Peyer's patch (tissue), 4 donors: ENCODE measurements around the gene NFKBIZ.

Experiments used
- POLR2A ChIP-seq, 2 donors: fragments of 450-650 bp; IDR thresholded peaks; one replicate each; pipeline ENCODE4 v1.5.1; 2017; ENCODE audit warnings: antibody characterized with exemption in 2 of 2, mild to moderate bottlenecking in 2 of 2, moderate library complexity in 2 of 2
- TF ChIP-seq, protein P1 (sequence below), 6 experiments: fragments of 450-650 bp in 4 of 6; fragments of 200-600 bp in 2 of 6; sonication (generic) in 1 of 6; IDR thresholded peaks; one replicate each; pipeline ENCODE4 v1.5.1; 2017 to 2019; ENCODE audit warnings: antibody characterized with exemption in 6 of 6, mild to moderate bottlenecking in 3 of 6, moderate library complexity in 1 of 6

DNA sequence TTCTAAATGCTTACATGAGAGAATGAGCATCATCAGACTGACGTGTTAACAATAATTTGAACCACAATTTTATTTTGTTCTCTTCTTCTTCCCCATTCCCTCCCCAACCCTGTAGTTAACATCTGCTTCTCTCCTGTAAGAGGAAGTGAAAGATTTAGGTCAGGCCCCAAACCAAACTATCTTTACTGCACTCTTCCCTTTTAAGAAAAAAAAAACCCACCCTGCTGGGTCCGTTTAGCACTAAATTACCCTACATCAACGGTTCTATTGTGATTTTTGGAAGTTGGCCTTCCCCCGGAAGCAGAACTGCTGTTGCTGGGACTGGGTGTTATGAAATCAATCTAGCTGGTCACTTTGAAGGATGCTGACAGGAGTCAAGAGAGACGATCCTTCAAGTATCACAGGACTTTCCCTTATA lies 49.4 kb downstream of the NFKBIZ start:
- TF ChIP-seq, protein P1, sequence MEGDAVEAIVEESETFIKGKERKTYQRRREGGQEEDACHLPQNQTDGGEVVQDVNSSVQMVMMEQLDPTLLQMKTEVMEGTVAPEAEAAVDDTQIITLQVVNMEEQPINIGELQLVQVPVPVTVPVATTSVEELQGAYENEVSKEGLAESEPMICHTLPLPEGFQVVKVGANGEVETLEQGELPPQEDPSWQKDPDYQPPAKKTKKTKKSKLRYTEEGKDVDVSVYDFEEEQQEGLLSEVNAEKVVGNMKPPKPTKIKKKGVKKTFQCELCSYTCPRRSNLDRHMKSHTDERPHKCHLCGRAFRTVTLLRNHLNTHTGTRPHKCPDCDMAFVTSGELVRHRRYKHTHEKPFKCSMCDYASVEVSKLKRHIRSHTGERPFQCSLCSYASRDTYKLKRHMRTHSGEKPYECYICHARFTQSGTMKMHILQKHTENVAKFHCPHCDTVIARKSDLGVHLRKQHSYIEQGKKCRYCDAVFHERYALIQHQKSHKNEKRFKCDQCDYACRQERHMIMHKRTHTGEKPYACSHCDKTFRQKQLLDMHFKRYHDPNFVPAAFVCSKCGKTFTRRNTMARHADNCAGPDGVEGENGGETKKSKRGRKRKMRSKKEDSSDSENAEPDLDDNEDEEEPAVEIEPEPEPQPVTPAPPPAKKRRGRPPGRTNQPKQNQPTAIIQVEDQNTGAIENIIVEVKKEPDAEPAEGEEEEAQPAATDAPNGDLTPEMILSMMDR (IDR thresholded peaks at IDR 0.05) = no peak
- TF ChIP-seq POLR2A (IDR thresholded peaks at IDR 0.05) = no peak
